H9 (cell line): ENCODE results near the gene EHBP1L1. TPM values are rescaled to one million over a fixed set of nuclear protein-coding genes. Genes with fewer than 3 reads are reported as not detected.
A peak's percentile ranks its signal among the peaks of the same experiment; 100 is the strongest.

Source experiments
- DNase-seq: peaks from one replicate; pipeline ENCODE4 v3.0.0-alpha.2; 2017
- H2AFZ ChIP-seq: one replicate; pipeline ENCODE4 v1.6.1; 2013; ENCODE audit warnings: mild to moderate bottlenecking, low read length, control low read depth, moderate library complexity
- H2AK5ac ChIP-seq: 2 replicates; pipeline ENCODE4 v1.6.1; 2013; ENCODE audit warnings: low read length, control low read depth, mixed read lengths; ENCODE audit not compliant: insufficient read length
- H2BK120ac ChIP-seq: one replicate; pipeline ENCODE4 v1.6.1; 2013; ENCODE audit warnings: low read depth, mild to moderate bottlenecking, low read length, control low read depth, inconsistent platforms; ENCODE audit not compliant: poor library complexity, severe bottlenecking
- H2BK12ac ChIP-seq: 2 replicates; pipeline ENCODE4 v1.6.1; 2013; ENCODE audit warnings: low read length, control low read depth, mixed read lengths, low read depth; ENCODE audit not compliant: insufficient read length
- H2BK15ac ChIP-seq: 2 replicates; pipeline ENCODE4 v1.6.1; 2013; ENCODE audit warnings: low read depth, low read length, control low read depth
- H2BK20ac ChIP-seq: one replicate; pipeline ENCODE4 v1.6.1; 2013; ENCODE audit warnings: low read depth, mild to moderate bottlenecking, low read length, control low read depth, inconsistent platforms; ENCODE audit not compliant: poor library complexity, severe bottlenecking
- H2BK5ac ChIP-seq: 2 replicates; pipeline ENCODE4 v1.6.1; 2013; ENCODE audit warnings: low read length, control low read depth, mixed read lengths; ENCODE audit not compliant: insufficient read length
- H3K14ac ChIP-seq: 2 replicates; pipeline ENCODE4 v1.6.1; 2013; ENCODE audit warnings: low read length, control low read depth; ENCODE audit not compliant: insufficient read depth
- H3K18ac ChIP-seq: 2 replicates; pipeline ENCODE4 v1.6.1; 2013; ENCODE audit warnings: low read depth, mild to moderate bottlenecking, mixed read lengths, low read length, control low read depth; ENCODE audit not compliant: insufficient read length
- H3K23ac ChIP-seq: 2 replicates; pipeline ENCODE4 v1.6.1; 2013; ENCODE audit warnings: low read length, control low read depth, mixed read lengths, low read depth; ENCODE audit not compliant: insufficient read length
- H3K23me2 ChIP-seq: 2 replicates; pipeline ENCODE4 v1.6.1; 2013; ENCODE audit warnings: low read depth, mild to moderate bottlenecking, mixed read lengths, low read length, control low read depth; ENCODE audit not compliant: insufficient read length, poor library complexity, severe bottlenecking
- H3K27ac ChIP-seq: 2 replicates; pipeline ENCODE4 v1.5.1; 2013; ENCODE audit warnings: low read length, control low read depth, mixed read lengths, low read depth; ENCODE audit not compliant: insufficient read length
- H3K27me3 ChIP-seq: 2 replicates; pipeline ENCODE4 v1.6.1; 2013; ENCODE audit warnings: low read length, control low read depth, inconsistent platforms; ENCODE audit not compliant: insufficient read depth
- H3K4ac ChIP-seq: 2 replicates; pipeline ENCODE4 v1.6.1; 2013; ENCODE audit warnings: low read depth, mild to moderate bottlenecking, control low read depth, inconsistent platforms, low read length, moderate library complexity
- H3K4me1 ChIP-seq: 2 replicates; pipeline ENCODE4 v1.6.1; 2013; ENCODE audit warnings: low read length, control low read depth, inconsistent platforms; ENCODE audit not compliant: insufficient read depth
- H3K4me2 ChIP-seq: 2 replicates; pipeline ENCODE4 v1.6.1; 2013; ENCODE audit warnings: low read length, control low read depth, mixed read lengths; ENCODE audit not compliant: insufficient read length, insufficient read depth
- H3K56ac ChIP-seq: 2 replicates; pipeline ENCODE4 v1.6.1; 2013; ENCODE audit warnings: low read depth, mild to moderate bottlenecking, mixed read lengths, low read length, control low read depth; ENCODE audit not compliant: insufficient read length
- H3K79me1 ChIP-seq: 2 replicates; pipeline ENCODE4 v1.6.1; 2013; ENCODE audit warnings: low read depth, mild to moderate bottlenecking, moderate library complexity, low read length, control low read depth, inconsistent platforms; ENCODE audit not compliant: insufficient read depth, poor library complexity, severe bottlenecking
- H3K79me2 ChIP-seq: 2 replicates; pipeline ENCODE4 v1.6.1; 2013; ENCODE audit warnings: low read length, control low read depth, inconsistent platforms; ENCODE audit not compliant: insufficient read depth
- H3K9ac ChIP-seq: 2 replicates; pipeline ENCODE4 v1.6.1; 2013; ENCODE audit warnings: low read length, control low read depth, mixed read lengths; ENCODE audit not compliant: insufficient read length; ENCODE audit errors: extremely low read depth
- H3K9me3 ChIP-seq: one replicate; pipeline ENCODE4 v1.6.1; 2013; ENCODE audit warnings: low read depth, low read length, inconsistent platforms; ENCODE audit not compliant: control insufficient read depth
- H3T11ph ChIP-seq: one replicate; pipeline ENCODE4 v1.6.1; 2013; ENCODE audit warnings: mild to moderate bottlenecking, low read length, control low read depth, inconsistent platforms
- H4K20me1 ChIP-seq: one replicate; pipeline ENCODE4 v1.6.1; 2013; ENCODE audit not compliant: control insufficient read depth, insufficient read length, insufficient read depth
- H4K5ac ChIP-seq: 2 replicates; pipeline ENCODE4 v1.6.1; 2013; ENCODE audit warnings: low read depth, mild to moderate bottlenecking, mixed read lengths, low read length, control low read depth; ENCODE audit not compliant: insufficient read length
- H4K8ac ChIP-seq: replicated peaks from 2 replicates; pipeline ENCODE4 v1.6.1; 2013; ENCODE audit warnings: low read length, control low read depth, mixed read lengths, low read depth; ENCODE audit not compliant: insufficient read length
- H4K91ac ChIP-seq: 2 replicates; pipeline ENCODE4 v1.6.1; 2013; ENCODE audit warnings: low read depth, mild to moderate bottlenecking, moderate library complexity, mixed read lengths, low read length, control low read depth; ENCODE audit not compliant: insufficient read length
- H3K27ac Mint-ChIP-seq, 3 experiments: 2 replicates in 2 of 3; 3 replicates in 1 of 3; pipeline ENCODE4 v1.8.0; 2020 to 2021; ENCODE audit warnings: mixed read lengths in 3 of 3, mild to moderate bottlenecking in 1 of 3, moderate library complexity in 1 of 3
- H3K27me3 Mint-ChIP-seq: 2 replicates; pipeline ENCODE4 v1.8.0; 2021; ENCODE audit warnings: low read depth, mild to moderate bottlenecking, moderate library complexity, mixed read lengths
- H3K36me3 Mint-ChIP-seq, 3 experiments: 2 replicates in 2 of 3; 3 replicates in 1 of 3; pipeline ENCODE4 v1.8.0; 2020 to 2021; ENCODE audit warnings: low read depth in 3 of 3, mixed read lengths in 3 of 3; ENCODE audit not compliant: insufficient read depth in 1 of 3
- H3K4me1 Mint-ChIP-seq, 2 experiments: 2 replicates each; pipeline ENCODE4 v1.8.0; 2020; ENCODE audit warnings: mixed read lengths in 2 of 2
- H3K4me3 Mint-ChIP-seq, 2 experiments: 2 replicates in 1 of 2; 3 replicates in 1 of 2; pipeline ENCODE4 v1.8.0; 2020 to 2021; ENCODE audit warnings: mild to moderate bottlenecking in 2 of 2, mixed read lengths in 2 of 2, moderate library complexity in 1 of 2
- H3K9me3 Mint-ChIP-seq, 2 experiments: 2 replicates in 1 of 2; 3 replicates in 1 of 2; pipeline ENCODE4 v1.8.0; 2020; ENCODE audit warnings: mild to moderate bottlenecking in 2 of 2, mixed read lengths in 2 of 2, moderate library complexity in 1 of 2
- CTCF ChIP-seq: fragments of 200-600 bp; sonication (generic); conservative IDR thresholded peaks from 3 replicates; pipeline ENCODE4 v1.8.0; 2021; ENCODE audit warnings: antibody characterized with exemption, mild to moderate bottlenecking
- WGBS: extraction: QIAGEN DNeasy Blood & Tissue Kit; methylation state at CpG from one replicate; pipeline ENCODE4 v1.1.7; 2013; ENCODE audit warnings: missing lambda C conversion rate, low lambda C conversion rate, mixed read lengths; ENCODE audit not compliant: insufficient read length; ENCODE audit errors: extremely low coverage; 5-methylcytosine and 5-hydroxymethylcytosine counted together
- long read RNA-seq: library from polyadenylated mRNA; unstranded; transcript quantifications from one replicate; pipeline ENCODE4 v2.0.0, GENCODE V29; 2020
- total RNA-seq: library from RNA; stranded (reverse); gene quantifications from 2 replicates; pipeline ENCODE4 v1.2.1, GENCODE V29; 2021

Gene EHBP1L1
- 13.8 and 14.5 TPM in 2 replicates for total RNA-seq
- long read RNA-seq, partial matches to known transcripts: 0 of 1 reads
- long read RNA-seq, other reads (novel, unspliced or antisense): 1 of 1 reads

GRCh38 chr11:65575568-65576231, at the start of gene EHBP1L1:
Gene EHBP1L1, plus strand, starts transcription at chr11:65576053. Its CDS starts 250 bp downstream, at chr11:65576303.
- Histone ChIP-seq H4K91ac (no peak within 1 kb of the TSS), H3K9me3 (no peaks in the 10 kb centered on the region), H4K8ac (no peak within 1 kb of the TSS), H2AFZ (no peak within 1 kb of the TSS), H3K23ac (no peak within 1 kb of the TSS), H2BK5ac (no peak within 1 kb of the TSS), H2BK20ac (no peak within 1 kb of the TSS), H3K56ac (no peak within 1 kb of the TSS), H3K27ac (no peak within 1 kb of the TSS), H2BK12ac (no peak within 1 kb of the TSS), H3K14ac (peak within 1 kb of the TSS; percentile 41; the same call in 1 of the 2 replicates), H3K23me2 (peaks cover 13% of the 10 kb centered on the region), H3K79me1 (peaks cover 3% of the 10 kb centered on the region), H3T11ph (no peak within 1 kb of the TSS), H3K27me3 (peaks cover 8% of the 10 kb centered on the region; the same call in 1 of the 2 replicates), H3K4me2 (peak within 1 kb of the TSS; percentile 60), H2BK15ac (no peak within 1 kb of the TSS; the same call in 1 of the 2 replicates), H4K5ac (no peak within 1 kb of the TSS), H3K9ac (no peak within 1 kb of the TSS), H3K4ac (no peak within 1 kb of the TSS), H4K20me1 (no peaks in the 10 kb centered on the region), H3K79me2 (no peaks in the 10 kb centered on the region; the same call in 1 of the 2 replicates), H2AK5ac (no peak within 1 kb of the TSS), H3K18ac (no peak within 1 kb of the TSS), H3K4me1 (no peaks in the 10 kb centered on the region; the same call in 1 of the 2 replicates), H2BK120ac (no peak within 1 kb of the TSS)
- TF ChIP-seq CTCF: no peak
- H3K27ac Mint-ChIP-seq: no peak within 1 kb of the TSS; a peak in 1 of 7 replicates
- peak within 1 kb of the TSS; percentile 63 to 86 for H3K4me3 Mint-ChIP-seq
- no peak for DNase-seq
- peaks cover 3 to 7% (median 4%) of the 10 kb centered on the region in 3 experiments; a peak in 4 of 7 replicates for H3K36me3 Mint-ChIP-seq
- no CpG with 5 or more reads among the region's 69 CpGs for WGBS
- H3K9me3 Mint-ChIP-seq: no peaks in the 10 kb centered on the region
- H3K27me3 Mint-ChIP-seq: peaks cover 31% of the 10 kb centered on the region
- H3K4me1 Mint-ChIP-seq: peaks cover 27 to 49% of the 10 kb centered on the region in 2 experiments
